ENCODE measurements around the gene PARP6. TPM values are rescaled to one million over a fixed set of nuclear protein-coding genes. Genes with fewer than 3 reads are reported as not detected.
A peak's percentile ranks its signal among the peaks of the same experiment; 100 is the strongest.

PARP6 gene
- total RNA-seq, 2 experiments from 2014 or later, result 41.4 to 58.2 TPM

- CTCF ChIA-PET, result interaction anchor here (1.0 to 1.2 kb wide), 3 partner anchors 31 to 247 kb away, joined by 3 read pairs; no protein-coding TSS in a partner anchor
- peak within 1 kb of the TSS; percentile 99 for H3K27ac Mint-ChIP-seq
- H3K36me3 Mint-ChIP-seq (ENCODE audit: low read depth), result peaks cover 37% of the 10 kb centered on the region
- ATAC-seq (peak; percentile 48), DNase-seq (peak; percentile 99)
- H3K4me3 Mint-ChIP-seq, result peak within 1 kb of the TSS; percentile 98
- peaks cover 27% of the 10 kb centered on the region for H3K4me1 Mint-ChIP-seq
- H3K27me3 Mint-ChIP-seq, result no peaks in the 10 kb centered on the region
- POLR2A ChIA-PET, result interaction anchor here (0.5 to 1.7 kb wide), 10 partner anchors 9 to 1127 kb away, joined by 3 to 8 read pairs (median 4); partner anchors contain the start of gene SENP8
- intact Hi-C loops (cut with DNase I, micrococcal nuclease), result loop anchor here in 1 of 2 experiments (1.0 to 10.0 kb wide), 9 partner anchors 32 to 1764 kb away; partner anchors contain the start of genes ADPGK, ARIH1, BBS4 and HIGD2B
- H3K9me3 Mint-ChIP-seq (ENCODE audit: low read depth), result no peaks in the 10 kb centered on the region
Measured at GRCh38 chr15:72231066-72231832, 41.1 kb downstream of the PARP6 start, which contains the start of gene PKM. TSS of gene PKM (minus strand) at chr15:72231190. CDS start at chr15:72219097, 12,093 bp downstream.

GRCh38 chr15:72230197-72231065 is 41.9 kb downstream of the PARP6 start:
- Mint-ChIP-seq H3K4me3 (peak overlapping the region; percentile 98), H3K4me1 (peaks cover 34% of the 10 kb centered on the region), H3K27me3 (no peaks in the 10 kb centered on the region), H3K36me3 (ENCODE audit: low read depth) (peaks cover 45% of the 10 kb centered on the region), H3K27ac (peak overlapping the region; percentile 99), H3K9me3 (ENCODE audit: low read depth) (no peaks in the 10 kb centered on the region)
- ATAC-seq (peak; percentile 3), DNase-seq (peak; percentile 94)
- CTCF ChIA-PET, result interaction anchor here (1.2 kb wide), 2 partner anchors 31 to 248 kb away, joined by 3 read pairs; no protein-coding TSS in a partner anchor
- POLR2A ChIA-PET, result interaction anchor here (0.5 to 1.7 kb wide), 8 partner anchors 8 to 232 kb away, joined by 3 to 8 read pairs (median 4); partner anchors contain the start of gene SENP8
- intact Hi-C loops (cut with DNase I, micrococcal nuclease), result loop anchor here in 1 of 2 experiments (1.0 to 10.0 kb wide), 9 partner anchors 32 to 1764 kb away; partner anchors contain the start of genes ADPGK, ARIH1, BBS4 and HIGD2B

GRCh38 chr15:72229947-72230196 is 42.5 kb downstream of the PARP6 start:
- Mint-ChIP-seq H3K4me1 (peaks cover 36% of the 10 kb centered on the region), H3K36me3 (ENCODE audit: low read depth) (peaks cover 48% of the 10 kb centered on the region), H3K4me3 (peak overlapping the region; percentile 98), H3K27me3 (no peaks in the 10 kb centered on the region), H3K27ac (peak overlapping the region; percentile 100), H3K9me3 (ENCODE audit: low read depth) (no peaks in the 10 kb centered on the region)
- intact Hi-C loops (cut with DNase I, micrococcal nuclease), result loop anchor here (2.0 to 10.0 kb wide), 7 partner anchors 31 to 1765 kb away; partner anchors contain the start of genes ARIH1 (in 1 of the 2), BBS4 (in 1 of the 2), HEXA (in 1 of the 2) and HIGD2B (in 1 of the 2)
- ChIA-PET POLR2A (interaction anchor here (0.6 to 1.7 kb wide), 3 partner anchors 42 to 111 kb away, joined by 3 to 8 read pairs (median 4); partner anchors contain the start of gene SENP8), CTCF (interaction anchor here (1.2 kb wide), 1 partner anchor 30 kb away, joined by 3 read pairs; no protein-coding TSS in a partner anchor)
- ATAC-seq, result no peak
- no peak for DNase-seq

GRCh38 chr15:72229076-72229946 is 43.0 kb downstream of the PARP6 start:
- peak overlapping the region; percentile 100 for H3K27ac Mint-ChIP-seq
- H3K27me3 Mint-ChIP-seq, result no peaks in the 10 kb centered on the region
- peak; percentile 61 for DNase-seq
- peaks cover 51% of the 10 kb centered on the region for H3K36me3 Mint-ChIP-seq (ENCODE audit: low read depth)
- peak overlapping the region; percentile 98 for H3K4me3 Mint-ChIP-seq
- ChIA-PET CTCF (interaction anchor here (1.2 kb wide), 1 partner anchor 29 kb away, joined by 3 read pairs; no protein-coding TSS in a partner anchor), POLR2A (interaction anchor here (0.6 to 1.6 kb wide), 4 partner anchors 10 to 111 kb away, joined by 3 to 8 read pairs (median 4); partner anchors contain the start of gene SENP8)
- peaks cover 39% of the 10 kb centered on the region for H3K4me1 Mint-ChIP-seq
- H3K9me3 Mint-ChIP-seq (ENCODE audit: low read depth), result no peaks in the 10 kb centered on the region
- ATAC-seq, result no peak
- intact Hi-C loops (cut with DNase I, micrococcal nuclease), result loop anchor here (2.0 to 5.0 kb wide), 5 partner anchors 31 to 1467 kb away; partner anchors contain the start of genes ARIH1 (in 1 of the 2), BBS4 (in 1 of the 2), HEXA (in 1 of the 2) and HIGD2B (in 1 of the 2)

- ChIA-PET CTCF (interaction anchor here (0.8 to 2.6 kb wide), 13 partner anchors 8 to 260 kb away, joined by 3 to 22 read pairs (median 6); partner anchors contain the start of genes GRAMD2A, MYO9A and SENP8), POLR2A (interaction anchor here (0.6 to 2.8 kb wide), 9 partner anchors 10 to 248 kb away, joined by 3 to 27 read pairs (median 8); partner anchors contain the start of genes ARIH1, MYO9A and SENP8)
- H3K4me1 Mint-ChIP-seq, result peaks cover 47% of the 10 kb centered on the region
- no peaks in the 10 kb centered on the region for H3K27me3 Mint-ChIP-seq
- H3K27ac Mint-ChIP-seq, result peak overlapping the region; percentile 100
- no peaks in the 10 kb centered on the region for H3K9me3 Mint-ChIP-seq (ENCODE audit: low read depth)
- H3K4me3 Mint-ChIP-seq, result peak overlapping the region; percentile 98
- DNase-seq (peak; percentile 43), ATAC-seq (no peak)
- H3K36me3 Mint-ChIP-seq (ENCODE audit: low read depth), result peaks cover 67% of the 10 kb centered on the region
- intact Hi-C loops (cut with DNase I, micrococcal nuclease), result loop anchor here (1.0 to 5.0 kb wide), 10 partner anchors 10 to 1465 kb away; partner anchors contain the start of genes HEXA (in 2 of the 2), ARIH1 (in 1 of the 2), BBS4 (in 1 of the 2) and HIGD2B (in 1 of the 2)
Measured at GRCh38 chr15:72227720-72228119, 44.6 kb downstream of the PARP6 start.

- Mint-ChIP-seq H3K27me3 (no peaks in the 10 kb centered on the region), H3K9me3 (ENCODE audit: low read depth) (no peaks in the 10 kb centered on the region), H3K36me3 (ENCODE audit: low read depth) (peaks cover 73% of the 10 kb centered on the region), H3K27ac (peak overlapping the region; percentile 100), H3K4me1 (peaks cover 47% of the 10 kb centered on the region), H3K4me3 (peak overlapping the region; percentile 98)
- DNase-seq (peak; percentile 79), ATAC-seq (peak; percentile 30)
- intact Hi-C loops (cut with DNase I, micrococcal nuclease), result loop anchor here (2.0 to 5.0 kb wide), 5 partner anchors 22 to 1465 kb away; partner anchors contain the start of genes BBS4 (in 1 of the 2), HEXA (in 1 of the 2), HIGD2B (in 1 of the 2) and MYO9A (in 1 of the 2)
- CTCF ChIA-PET, result interaction anchor here (0.6 to 2.6 kb wide), 25 partner anchors 8 to 444 kb away, joined by 3 to 22 read pairs (median 5); partner anchors contain the start of genes GRAMD2A, MYO9A and SENP8
- POLR2A ChIA-PET, result interaction anchor here (0.7 to 2.8 kb wide), 13 partner anchors 10 to 327 kb away, joined by 3 to 27 read pairs (median 5); partner anchors contain the start of genes ARIH1, HEXA, MYO9A and PARP6
Measured at GRCh38 chr15:72227192-72227586, 45.2 kb downstream of the PARP6 start.

GRCh38 chr15:72223278-72223677 is 49.1 kb downstream of the PARP6 start:
- ATAC-seq (no peak), DNase-seq (no peak)
- CTCF ChIA-PET, result interaction anchor here (1.2 kb wide), 1 partner anchor 63 kb away, joined by 3 read pairs; no protein-coding TSS in a partner anchor
- Mint-ChIP-seq H3K4me1 (peaks cover 76% of the 10 kb centered on the region), H3K9me3 (ENCODE audit: low read depth) (no peaks in the 10 kb centered on the region), H3K36me3 (ENCODE audit: low read depth) (peaks cover 90% of the 10 kb centered on the region), H3K4me3 (peak overlapping the region; percentile 34), H3K27me3 (no peaks in the 10 kb centered on the region), H3K27ac (peak overlapping the region; percentile 89)
- POLR2A ChIA-PET, result interaction anchor here (0.6 kb wide), 2 partner anchors 13 to 36 kb away, joined by 3 to 4 read pairs; no protein-coding TSS in a partner anchor
- intact Hi-C loops (cut with DNase I, micrococcal nuclease), result no loop called here

GRCh38 chr15:72222393-72222792 is 50.0 kb downstream of the PARP6 start:
- Mint-ChIP-seq H3K27ac (peak overlapping the region; percentile 89), H3K4me1 (peaks cover 78% of the 10 kb centered on the region), H3K36me3 (ENCODE audit: low read depth) (peaks cover 88% of the 10 kb centered on the region), H3K27me3 (no peaks in the 10 kb centered on the region), H3K9me3 (ENCODE audit: low read depth) (no peaks in the 10 kb centered on the region), H3K4me3 (peak overlapping the region; percentile 34)
- CTCF ChIA-PET, result interaction anchor here (2.0 kb wide), 1 partner anchor 22 kb away, joined by 8 read pairs; no protein-coding TSS in a partner anchor
- POLR2A ChIA-PET, result interaction anchor here (0.6 kb wide), 2 partner anchors 8 to 1840 kb away, joined by 5 read pairs; partner anchors contain the start of gene PKM
- no peak for ATAC-seq
- peak; percentile 13 for DNase-seq
- intact Hi-C loops (cut with DNase I, micrococcal nuclease), result no loop called here

GRCh38 chr15:72220687-72221086 is 51.7 kb downstream of the PARP6 start:
- Mint-ChIP-seq H3K27ac (peak overlapping the region; percentile 55), H3K9me3 (ENCODE audit: low read depth) (no peaks in the 10 kb centered on the region), H3K27me3 (no peaks in the 10 kb centered on the region), H3K4me1 (peaks cover 68% of the 10 kb centered on the region), H3K4me3 (no peak overlapping the region), H3K36me3 (ENCODE audit: low read depth) (peaks cover 86% of the 10 kb centered on the region)
- no peak for DNase-seq
- no peak for ATAC-seq
- POLR2A ChIA-PET, result interaction anchor here (1.2 kb wide), 2 partner anchors 10 to 21 kb away, joined by 3 to 8 read pairs; partner anchors contain the start of gene PKM
- intact Hi-C loops (cut with DNase I, micrococcal nuclease), result no loop called here
- CTCF ChIA-PET, result interaction anchor here (0.8 to 2.0 kb wide), 3 partner anchors 12 to 20 kb away, joined by 3 to 8 read pairs (median 3); no protein-coding TSS in a partner anchor

Measured in activated CD4-positive, alpha-beta T cell treated with anti-CD3 and anti-CD28 coated beads for 36 hours (primary cell).